IMR-90 (cell line): ENCODE results near the gene SRD5A1.

Experiments
- BHLHE40 ChIP-seq: fragments of 150-350 bp; IDR thresholded peaks from 2 replicates; pipeline ENCODE4 v1.6.1; 2016; ENCODE audit warnings: mild to moderate bottlenecking, low read depth, low read length
- CEBPB ChIP-seq: IDR thresholded peaks from 2 replicates; pipeline ENCODE4 v1.6.1; 2012; ENCODE audit warnings: low read depth, low read length, improper control_type of control experiment
- CHD1 ChIP-seq: IDR thresholded peaks from 2 replicates; pipeline ENCODE4 v1.6.1; 2012; ENCODE audit warnings: low read depth, low read length, improper control_type of control experiment
- CTCF ChIP-seq: conservative IDR thresholded peaks from 2 replicates; pipeline ENCODE4 v1.5.1; 2012; ENCODE audit warnings: mild to moderate bottlenecking, low read depth, low read length, improper control_type of control experiment
- ELK1 ChIP-seq: fragments of 150-350 bp; IDR thresholded peaks from 2 replicates; pipeline ENCODE4 v1.6.1; 2016; ENCODE audit warnings: low read depth, mild to moderate bottlenecking, low read length, moderate library complexity, borderline replicate concordance
- MAFK ChIP-seq: IDR thresholded peaks from 2 replicates; pipeline ENCODE4 v1.6.1; 2012; ENCODE audit warnings: low read depth, low read length, improper control_type of control experiment
- MAZ ChIP-seq: IDR thresholded peaks from 2 replicates; pipeline ENCODE4 v1.6.1; 2012; ENCODE audit warnings: low read depth, mild to moderate bottlenecking, low read length, improper control_type of control experiment, moderate library complexity, borderline replicate concordance
- MXI1 ChIP-seq: IDR thresholded peaks from 2 replicates; pipeline ENCODE4 v1.6.1; 2012; ENCODE audit warnings: low read depth, mild to moderate bottlenecking, low read length, moderate library complexity, borderline replicate concordance
- NFE2L2 ChIP-seq: fragments of 150-350 bp; IDR thresholded peaks from 2 replicates; pipeline ENCODE4 v1.6.1; 2016; ENCODE audit warnings: low read depth, mild to moderate bottlenecking, low read length
- POLR2A ChIP-seq: IDR thresholded peaks from 2 replicates; pipeline ENCODE4 v1.6.1; 2012; ENCODE audit warnings: mild to moderate bottlenecking, low read depth, low read length
- RAD21 ChIP-seq: IDR thresholded peaks from 2 replicates; pipeline ENCODE4 v1.6.1; 2012; ENCODE audit warnings: low read length, improper control_type of control experiment
- RCOR1 ChIP-seq: IDR thresholded peaks from 2 replicates; pipeline ENCODE4 v1.6.1; 2012; ENCODE audit warnings: mild to moderate bottlenecking, low read length, improper control_type of control experiment; ENCODE audit not compliant: insufficient replicate concordance
- SMC3 ChIP-seq: fragments of 150-350 bp; IDR thresholded peaks from 2 replicates; pipeline ENCODE4 v1.6.1; 2016; ENCODE audit warnings: low read depth, mild to moderate bottlenecking, antibody characterized with exemption, low read length, moderate library complexity
- USF2 ChIP-seq: fragments of 150-350 bp; IDR thresholded peaks from 2 replicates; pipeline ENCODE4 v1.6.1; 2017; ENCODE audit warnings: mild to moderate bottlenecking, antibody characterized with exemption, low read length, low read depth

- no peak for TF ChIP-seq BHLHE40
- no peak for TF ChIP-seq CTCF
- TF ChIP-seq RCOR1: no peak
- no peak for TF ChIP-seq POLR2A
- no peak for TF ChIP-seq ELK1
- no peak for TF ChIP-seq RAD21
- TF ChIP-seq MXI1: no peak
- no peak for TF ChIP-seq SMC3
- no peak for TF ChIP-seq MAZ
- no peak for TF ChIP-seq USF2
- no peak for TF ChIP-seq MAFK
- TF ChIP-seq CEBPB: no peak
- TF ChIP-seq NFE2L2: no peak
- TF ChIP-seq CHD1: no peak
Measured at GRCh38 chr5:6585168-6585567, 48.1 kb upstream of the SRD5A1 start.
